NT2/D1 (cell line): ENCODE measurements around the gene PAQR8.

Experiments used
- SUZ12 ChIP-seq: IDR thresholded peaks from 2 replicates; pipeline ENCODE4 v1.6.1; 2011; ENCODE audit not compliant: insufficient read length, insufficient read depth; ENCODE audit errors: extremely low read depth
- ZNF274 ChIP-seq: IDR thresholded peaks from 2 replicates; pipeline ENCODE4 v1.6.1; 2011; ENCODE audit warnings: mild to moderate bottlenecking, low read depth, low read length

- TF ChIP-seq ZNF274 (no peak), SUZ12 (no peak)
These were observed 26.4 kb upstream of the PAQR8 start for GRCh38 chr6:52335576-52335975.
